GM06990 (cell line): ENCODE data around the gene MEI1.

Experiments
- DNase-seq: peaks from one replicate; pipeline ENCODE4 v3.0.0-alpha.2; 2011; ENCODE audit not compliant: insufficient read length; ENCODE audit errors: extremely low read depth
- H3K27me3 ChIP-seq: replicated peaks from 2 replicates; pipeline ENCODE4 v1.6.0; 2011; ENCODE audit warnings: low read length; ENCODE audit not compliant: control insufficient read depth, insufficient read depth
- H3K36me3 ChIP-seq: 2 replicates; pipeline ENCODE4 v1.5.1; 2011; ENCODE audit warnings: low read length; ENCODE audit not compliant: control insufficient read depth, insufficient read depth
- H3K4me3 ChIP-seq: replicated peaks from 2 replicates; pipeline ENCODE4 v1.5.1; 2011; ENCODE audit warnings: low read depth, mild to moderate bottlenecking, control low read depth, low read length
- TF ChIP-seq, protein P1 (sequence below): IDR thresholded peaks from 2 replicates; pipeline ENCODE4 v1.5.1; 2011; ENCODE audit warnings: low read length, control low read depth, mild to moderate bottlenecking, inconsistent platforms; ENCODE audit not compliant: insufficient read depth, poor library complexity, severe bottlenecking

The MEI1 gene, protein sequence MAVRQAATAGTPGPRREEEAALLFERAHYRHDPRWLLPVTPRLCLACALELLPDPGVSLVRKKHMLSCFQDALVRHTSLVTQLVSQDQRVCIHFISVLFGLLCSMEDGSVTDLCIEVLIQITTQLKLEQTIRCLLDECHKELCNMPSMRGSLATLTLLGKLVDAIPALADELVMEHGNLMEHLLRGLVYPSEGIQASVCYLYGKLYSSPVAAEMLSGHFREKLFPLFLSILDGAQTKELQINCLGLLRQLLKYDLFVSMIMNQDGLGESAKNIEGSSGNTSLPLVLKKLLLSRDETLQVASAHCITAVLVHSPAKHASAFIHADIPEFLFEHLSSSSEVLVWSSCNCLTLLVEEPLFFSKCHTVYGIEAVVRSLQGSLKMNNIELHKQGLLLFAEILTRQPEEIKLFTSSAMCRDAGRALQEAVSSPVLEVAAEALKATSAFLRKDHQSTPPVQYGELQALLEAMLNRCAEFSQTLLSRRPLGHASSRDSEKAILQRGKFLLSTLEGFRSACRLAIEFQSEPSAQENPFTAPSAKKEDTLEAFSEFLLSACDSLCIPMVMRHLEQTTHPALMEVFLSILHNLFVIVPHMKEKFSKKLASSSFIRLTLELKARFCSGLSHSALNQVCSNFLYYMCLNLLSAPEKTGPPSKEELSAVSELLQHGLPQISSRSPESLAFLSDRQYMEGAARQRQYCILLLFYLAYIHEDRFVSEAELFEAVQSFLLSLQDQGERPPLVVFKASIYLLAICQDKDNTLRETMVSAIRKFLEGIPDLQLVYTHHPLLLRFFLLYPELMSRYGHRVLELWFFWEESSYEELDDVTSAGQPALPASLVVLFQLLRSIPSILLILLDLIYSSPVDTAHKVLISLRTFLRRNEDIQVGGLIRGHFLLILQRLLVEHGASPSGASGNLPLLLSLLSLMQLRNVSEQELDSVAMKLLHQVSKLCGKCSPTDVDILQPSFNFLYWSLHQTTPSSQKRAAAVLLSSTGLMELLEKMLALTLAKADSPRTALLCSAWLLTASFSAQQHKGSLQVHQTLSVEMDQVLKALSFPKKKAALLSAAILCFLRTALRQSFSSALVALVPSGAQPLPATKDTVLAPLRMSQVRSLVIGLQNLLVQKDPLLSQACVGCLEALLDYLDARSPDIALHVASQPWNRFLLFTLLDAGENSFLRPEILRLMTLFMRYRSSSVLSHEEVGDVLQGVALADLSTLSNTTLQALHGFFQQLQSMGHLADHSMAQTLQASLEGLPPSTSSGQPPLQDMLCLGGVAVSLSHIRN

DNA sequence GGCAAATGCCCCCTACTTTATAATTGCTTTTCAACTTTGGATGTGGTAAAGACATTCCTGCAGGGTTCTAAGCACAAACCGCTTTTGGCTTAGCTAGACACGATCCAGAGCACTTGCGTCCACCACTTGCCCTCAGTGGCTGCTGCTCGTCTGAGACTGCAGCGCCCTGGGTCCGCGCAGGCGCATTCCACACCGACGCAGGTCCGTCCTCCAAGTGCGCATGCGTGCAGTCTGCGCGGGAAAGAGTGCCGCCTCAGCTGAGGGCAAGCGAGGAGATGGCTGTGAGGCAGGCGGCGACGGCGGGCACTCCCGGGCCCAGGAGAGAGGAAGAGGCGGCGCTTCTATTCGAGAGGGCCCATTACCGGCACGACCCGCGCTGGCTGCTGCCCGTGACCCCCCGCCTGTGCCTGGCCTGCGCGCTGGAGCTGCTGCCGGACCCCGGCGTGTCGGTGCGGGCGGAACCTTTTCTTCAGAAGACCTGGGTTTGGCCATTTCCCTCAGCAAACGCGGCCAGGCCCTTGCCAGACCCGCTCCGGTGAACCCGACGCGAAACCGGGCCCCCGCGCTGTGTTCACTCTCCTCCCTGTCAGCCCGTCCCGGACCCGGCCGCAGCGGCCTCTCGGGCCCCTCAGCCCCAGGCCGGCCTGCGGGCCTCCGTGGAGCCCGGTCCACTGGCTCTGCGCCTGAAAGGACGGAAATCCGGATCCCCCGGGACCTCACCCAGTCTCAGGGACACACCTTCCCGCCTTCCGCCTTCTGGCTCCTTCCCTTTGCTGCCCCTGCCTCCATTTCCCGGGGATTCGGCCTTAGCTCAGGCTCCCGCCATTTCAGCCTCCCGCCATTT, at the start of gene MEI1:
TSS of gene MEI1 (plus strand) at position 240 of the 844 bp plus-strand sequence. CDS start at position 276, 36 bp downstream.
- Histone ChIP-seq H3K4me3 (no peak within 1 kb of the TSS), H3K36me3 (peaks cover 1% of the 10 kb centered on the region), H3K27me3 (no peaks in the 10 kb centered on the region)
- peak; percentile 78 for DNase-seq
- TF ChIP-seq, protein P1, sequence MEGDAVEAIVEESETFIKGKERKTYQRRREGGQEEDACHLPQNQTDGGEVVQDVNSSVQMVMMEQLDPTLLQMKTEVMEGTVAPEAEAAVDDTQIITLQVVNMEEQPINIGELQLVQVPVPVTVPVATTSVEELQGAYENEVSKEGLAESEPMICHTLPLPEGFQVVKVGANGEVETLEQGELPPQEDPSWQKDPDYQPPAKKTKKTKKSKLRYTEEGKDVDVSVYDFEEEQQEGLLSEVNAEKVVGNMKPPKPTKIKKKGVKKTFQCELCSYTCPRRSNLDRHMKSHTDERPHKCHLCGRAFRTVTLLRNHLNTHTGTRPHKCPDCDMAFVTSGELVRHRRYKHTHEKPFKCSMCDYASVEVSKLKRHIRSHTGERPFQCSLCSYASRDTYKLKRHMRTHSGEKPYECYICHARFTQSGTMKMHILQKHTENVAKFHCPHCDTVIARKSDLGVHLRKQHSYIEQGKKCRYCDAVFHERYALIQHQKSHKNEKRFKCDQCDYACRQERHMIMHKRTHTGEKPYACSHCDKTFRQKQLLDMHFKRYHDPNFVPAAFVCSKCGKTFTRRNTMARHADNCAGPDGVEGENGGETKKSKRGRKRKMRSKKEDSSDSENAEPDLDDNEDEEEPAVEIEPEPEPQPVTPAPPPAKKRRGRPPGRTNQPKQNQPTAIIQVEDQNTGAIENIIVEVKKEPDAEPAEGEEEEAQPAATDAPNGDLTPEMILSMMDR = no peak

DNA sequence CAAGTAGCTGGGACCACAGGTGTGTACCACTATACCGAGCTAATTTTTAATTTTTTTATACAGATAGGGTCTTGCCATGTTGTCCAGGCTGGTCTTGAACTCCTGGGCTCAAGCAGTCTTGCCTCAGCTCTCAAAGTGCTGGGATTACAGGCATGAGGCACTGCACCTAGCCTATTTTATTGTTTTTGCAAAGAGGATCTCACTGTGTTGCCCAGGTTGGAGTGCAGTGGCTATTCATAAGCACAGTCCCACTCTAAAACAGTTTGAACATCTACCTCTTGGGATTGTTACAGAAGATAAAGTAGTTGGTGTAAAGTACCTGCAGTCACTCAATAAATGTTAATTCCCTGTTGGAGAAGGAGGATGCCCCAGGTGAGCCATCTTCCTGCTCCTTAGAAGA, 49.1 kb upstream of the MEI1 start:
- TF ChIP-seq, protein P1 = no peak
- no peak overlapping the region for H3K4me3 ChIP-seq
- H3K36me3 ChIP-seq = peaks cover 43% of the 10 kb centered on the region

DNA sequence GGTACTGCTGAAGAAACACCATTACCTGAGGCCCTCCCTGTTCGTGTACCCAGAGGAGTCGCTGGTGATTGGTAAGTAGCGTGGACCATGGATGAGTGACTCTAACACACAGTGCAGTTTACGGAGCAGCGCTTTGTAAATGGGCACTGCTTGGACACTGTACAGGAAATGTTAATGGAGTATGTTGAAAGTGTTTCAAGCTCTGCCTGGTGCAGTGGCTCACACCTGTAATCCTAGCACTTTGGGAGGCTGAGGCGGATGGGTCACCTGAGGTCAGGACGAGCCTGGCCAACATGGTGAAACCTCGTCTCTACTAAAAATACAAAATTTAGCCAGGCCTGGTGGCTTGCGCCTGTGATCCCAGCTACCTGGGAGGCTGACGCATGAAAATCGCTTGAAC, 48.5 kb upstream of the MEI1 start:
- DNase-seq = no peak
- Histone ChIP-seq H3K36me3 (peaks cover 43% of the 10 kb centered on the region), H3K4me3 (no peak overlapping the region)

More for the DNA sequence above, 49.1 kb upstream of the MEI1 start:
- no peaks in the 10 kb centered on the region for H3K27me3 ChIP-seq
- no peak for DNase-seq

DNA sequence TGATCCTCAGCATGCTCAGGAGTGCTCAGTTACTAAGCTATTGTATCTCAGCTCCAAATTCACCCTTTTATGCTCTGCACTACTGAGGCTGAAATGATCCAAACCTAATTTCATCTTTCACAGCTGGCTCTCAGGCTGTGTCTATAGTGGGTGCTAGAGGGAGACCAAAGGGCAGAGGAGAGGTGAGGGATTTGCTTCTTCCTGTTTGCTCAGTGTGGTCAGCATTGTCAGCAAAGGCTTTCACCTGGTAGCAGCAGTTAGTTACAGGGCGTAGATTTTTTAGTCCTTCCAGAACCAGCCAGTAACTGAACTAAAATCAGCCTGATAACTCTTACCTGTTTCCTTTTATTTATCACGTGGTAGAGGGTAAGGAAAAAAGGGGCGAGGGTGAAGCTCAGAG, 45.0 kb upstream of the MEI1 start:
- TF ChIP-seq, protein P1 = no peak
- DNase-seq = no peak
- Histone ChIP-seq H3K4me3 (no peak overlapping the region), H3K27me3 (no peaks in the 10 kb centered on the region), H3K36me3 (peaks cover 45% of the 10 kb centered on the region)

More for the DNA sequence above, 48.5 kb upstream of the MEI1 start:
- TF ChIP-seq, protein P1 = no peak
- no peaks in the 10 kb centered on the region for H3K27me3 ChIP-seq

DNA sequence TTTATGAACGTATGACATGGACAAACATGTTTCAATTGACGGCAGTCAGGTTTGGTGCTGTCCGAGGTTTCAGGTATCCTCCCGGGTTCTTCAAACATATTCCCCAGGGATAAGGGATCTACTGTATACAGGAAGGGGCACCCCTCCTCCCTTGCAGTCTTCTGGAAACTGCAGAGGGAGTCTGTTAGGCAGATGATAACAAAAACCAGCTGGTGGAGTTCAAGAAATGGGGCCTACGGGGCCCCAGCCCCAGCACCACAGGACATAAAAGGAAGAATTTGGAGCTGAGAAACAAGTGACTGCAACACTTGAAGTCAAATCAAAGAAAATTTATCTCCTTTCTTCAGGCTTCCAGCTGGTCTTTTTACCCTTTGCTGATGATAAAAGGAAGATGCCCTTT, 42.7 kb upstream of the MEI1 start:
- DNase-seq = no peak
- Histone ChIP-seq H3K36me3 (peaks cover 46% of the 10 kb centered on the region), H3K27me3 (no peaks in the 10 kb centered on the region), H3K4me3 (no peak overlapping the region)
- TF ChIP-seq, protein P1 = no peak
